HCT116 (cell line): Measurements from ENCODE around the gene PRMT7. TPM values are rescaled to one million over a fixed set of nuclear protein-coding genes. Genes with fewer than 3 reads are reported as not detected.

Source experiments
- ATAC-seq: fragments of 200-7000 bp; cut with Tn5 transposase; 2 replicates; pipeline ENCODE4 v1.9.1; 2020; ENCODE audit warnings: mild to moderate bottlenecking, moderate library complexity
- BruUV-seq: library from RNA; stranded (reverse); fragments of 400-500 nt; replicated peaks from 2 replicates; lab custom pipeline; 2021; lab: Mats Ljungman, UMichigan
- CTCF ChIA-PET: fragments of 300-600 bp; sonication (Branson Sonifier 250); formaldehyde crosslinking; loops from one replicate; lab custom pipeline; 2021; ENCODE audit warnings: antibody characterized with exemption; lab: Charles Lee
- POLR2A ChIA-PET: fragments of 300-600, 350-600 bp; sonication (Branson Sonifier 250); formaldehyde crosslinking; loops from one replicate; lab custom pipeline; 2021; ENCODE audit warnings: antibody characterized with exemption; lab: Charles Lee
- RAD21 ChIA-PET, 2 experiments: fragments of 300-600 bp; sonication (Branson Sonifier 250); formaldehyde crosslinking; loops; one replicate each; lab custom pipeline; 2023; ENCODE audit warnings: low total read pairs in 2 of 2; ENCODE audit not compliant: uncharacterized antibody in 2 of 2, unreplicated experiment in 2 of 2, low non-redundant PET in 1 of 2; lab: Charles Lee
- DNase-seq: peaks from one replicate; pipeline ENCODE4 v3.0.0-alpha.2; 2010; ENCODE audit warnings: low read depth, low spot score
- H2AFZ ChIP-seq: fragments of 200-600 bp; shearing (Covaris generic), sonication (generic); 2 replicates; pipeline ENCODE4 v1.6.1; 2017; ENCODE audit warnings: low read depth, mixed run types, mixed read lengths, antibody characterized with exemption, low read length; ENCODE audit not compliant: poor library complexity, severe bottlenecking
- H3K27ac ChIP-seq: 2 replicates; pipeline ENCODE4 v1.5.1; 2012; ENCODE audit warnings: low read depth, low read length
- H3K27me3 ChIP-seq: fragments of 200-600 bp; sonication (generic); 2 replicates; pipeline ENCODE4 v1.6.1; 2016; ENCODE audit warnings: mixed run types, low read length, mixed read lengths; ENCODE audit not compliant: insufficient read depth
- H3K36me3 ChIP-seq, 2 experiments: fragments of 200-500 bp in 1 of 2; fragments of 200-600 bp in 1 of 2; sonication (Bioruptor generic) in 1 of 2; sonication (generic) in 1 of 2; 2 replicates each; pipeline versions ENCODE4 v1.5.1 to v1.6.1; 2014 to 2016; ENCODE audit warnings: low read length in 2 of 2, inconsistent platforms in 1 of 2, mixed read lengths in 1 of 2, mixed run types in 1 of 2; ENCODE audit not compliant: insufficient read depth in 2 of 2, control insufficient read depth in 1 of 2
- H3K4me1 ChIP-seq, 2 experiments: fragments of 200-600 bp in 1 of 2; sonication (generic) in 1 of 2; 2 replicates each; pipeline versions ENCODE4 v1.5.1 to v1.6.1; 2012 to 2017; ENCODE audit warnings: low read length in 2 of 2, inconsistent platforms in 1 of 2, mild to moderate bottlenecking in 1 of 2, mixed read lengths in 1 of 2, mixed run types in 1 of 2, moderate library complexity in 1 of 2; ENCODE audit not compliant: insufficient read depth in 2 of 2, control insufficient read depth in 1 of 2
- H3K4me2 ChIP-seq: fragments of 200-600 bp; sonication (generic); 2 replicates; pipeline ENCODE4 v1.6.1; 2017; ENCODE audit warnings: mixed run types, low read length, mixed read lengths
- H3K4me3 ChIP-seq, 2 experiments: fragments of 200-600 bp in 1 of 2; sonication (generic) in 1 of 2; replicated peaks in 1 of 2; 2 replicates each; pipeline ENCODE4 v1.5.1; 2011 to 2016; ENCODE audit warnings: low read length in 2 of 2, control low read depth in 1 of 2, low read depth in 1 of 2, mild to moderate bottlenecking in 1 of 2, mixed read lengths in 1 of 2, mixed run types in 1 of 2
- H3K79me2 ChIP-seq: fragments of 200-600 bp; sonication (generic); 2 replicates; pipeline ENCODE4 v1.6.1; 2017; ENCODE audit warnings: mild to moderate bottlenecking, mixed run types, low read length, moderate library complexity, mixed read lengths; ENCODE audit not compliant: insufficient read depth
- H3K9ac ChIP-seq: fragments of 200-600 bp; sonication (generic); 2 replicates; pipeline ENCODE4 v1.6.1; 2016; ENCODE audit warnings: low read length, mixed read lengths
- H3K9me2 ChIP-seq: fragments of 200-600 bp; sonication (generic), shearing (Covaris generic); 2 replicates; pipeline ENCODE4 v1.6.1; 2017; ENCODE audit warnings: mixed run types, mild to moderate bottlenecking, moderate library complexity; ENCODE audit not compliant: insufficient read depth
- H3K9me3 ChIP-seq, 2 experiments: fragments of 200-500 bp in 1 of 2; fragments of 200-600 bp in 1 of 2; sonication (Bioruptor generic) in 1 of 2; sonication (generic) in 1 of 2; 2 replicates each; pipeline ENCODE4 v1.6.1; 2014 to 2017; ENCODE audit warnings: low read length in 2 of 2, mixed read lengths in 2 of 2, inconsistent platforms in 1 of 2, low read depth in 1 of 2, mild to moderate bottlenecking in 1 of 2, mixed run types in 1 of 2, moderate library complexity in 1 of 2; ENCODE audit not compliant: control insufficient read depth in 1 of 2, insufficient read depth in 1 of 2
- H4K20me1 ChIP-seq: fragments of 200-600 bp; sonication (generic), shearing (Covaris generic); 2 replicates; pipeline ENCODE4 v1.6.1; 2017; ENCODE audit warnings: mixed run types, mild to moderate bottlenecking, moderate library complexity; ENCODE audit not compliant: insufficient read depth
- EGR1 ChIP-seq: IDR thresholded peaks from 2 replicates; pipeline ENCODE4 v1.6.1; 2012; ENCODE audit warnings: low read depth
- EZH2 ChIP-seq: fragments of 200-600 bp; sonication (generic); IDR thresholded peaks from 2 replicates; pipeline ENCODE4 v1.6.1; 2017; ENCODE audit warnings: antibody characterized with exemption, mixed run types
- POLR2AphosphoS5 ChIP-seq: IDR thresholded peaks from 2 replicates; pipeline ENCODE4 v1.6.1; 2011; ENCODE audit warnings: mild to moderate bottlenecking, low read depth, low read length, moderate library complexity
- SP1 ChIP-seq: IDR thresholded peaks from 2 replicates; pipeline ENCODE4 v1.6.1; 2012; ENCODE audit warnings: low read depth
- ZBTB33 ChIP-seq: IDR thresholded peaks from 2 replicates; pipeline ENCODE4 v1.6.1; 2011; ENCODE audit warnings: mild to moderate bottlenecking, low read length, moderate library complexity; ENCODE audit not compliant: insufficient replicate concordance; ENCODE audit errors: extremely low read depth
- intact Hi-C: fragments of 100-400 bp; cut with micrococcal nuclease; formaldehyde crosslinking; loops from 2 replicates; pipeline ENCODE4 v1.10.0; 2022
- total RNA-seq: library from RNA; stranded (reverse); gene quantifications from one replicate; pipeline ENCODE4 v1.2.1, GENCODE V29; 2021; ENCODE audit not compliant: unreplicated experiment

PRMT7 gene
- total RNA-seq, 1 experiment from 2014 or later: 34.4 TPM

GRCh38 chr16:68367891-68368290 is 57.1 kb downstream of the PRMT7 start:
- ChIA-PET CTCF (interaction anchor here (0.9 kb wide), 1 partner anchor 153 kb away, joined by 3 read pairs; no protein-coding TSS in a partner anchor), POLR2A (no interaction called here), RAD21 (no interaction called here)
- Histone ChIP-seq H3K4me1 (peaks cover 0 to 6% of the 10 kb centered on the region in 2 experiments; a peak in 1 of 4 replicates), H3K4me3 (no peak overlapping the region), H3K9me3 (no peaks in the 10 kb centered on the region), H3K27ac (no peak overlapping the region), H3K36me3 (no peaks in the 10 kb centered on the region), H3K4me2 (no peak overlapping the region), H3K79me2 (no peaks in the 10 kb centered on the region), H2AFZ (no peak overlapping the region), H3K9ac (no peak overlapping the region), H4K20me1 (no peaks in the 10 kb centered on the region), H3K27me3 (no peaks in the 10 kb centered on the region), H3K9me2 (no peaks in the 10 kb centered on the region)
- no peak for ATAC-seq
- no TSS peak for BruUV-seq
- TF ChIP-seq EZH2 (no peak), SP1 (no peak), POLR2AphosphoS5 (no peak), ZBTB33 (no peak)
- intact Hi-C loops: loop anchor here (1.0 kb wide), 1 partner anchor 142 kb away; no protein-coding TSS in a partner anchor
- no peak for DNase-seq

- no peaks in the 10 kb centered on the region for H3K27me3 ChIP-seq
- no peak overlapping the region for H3K9ac ChIP-seq
- no peak overlapping the region for H3K4me2 ChIP-seq
- no peaks in the 10 kb centered on the region for H4K20me1 ChIP-seq
- no peaks in the 10 kb centered on the region for H3K36me3 ChIP-seq
- BruUV-seq: no TSS peak
- peaks cover 0 to 6% of the 10 kb centered on the region in 2 experiments; a peak in 1 of 4 replicates for H3K4me1 ChIP-seq
- no peaks in the 10 kb centered on the region for H3K9me2 ChIP-seq
- no peak for DNase-seq
- CTCF ChIA-PET: interaction anchor here (0.9 kb wide), 1 partner anchor 152 kb away, joined by 3 read pairs; no protein-coding TSS in a partner anchor
- H2AFZ ChIP-seq: no peak overlapping the region
- no peak overlapping the region for H3K27ac ChIP-seq
- RAD21 ChIA-PET: no interaction called here
- no peak for ATAC-seq
- H3K79me2 ChIP-seq: no peaks in the 10 kb centered on the region
- intact Hi-C loops: no loop called here
- TF ChIP-seq SP1: no peak
- no peak for TF ChIP-seq EGR1
- no peak overlapping the region for H3K4me3 ChIP-seq
- POLR2A ChIA-PET: no interaction called here
- no peaks in the 10 kb centered on the region for H3K9me3 ChIP-seq
These were observed 57.6 kb downstream of the PRMT7 start for GRCh38 chr16:68368301-68368888.
